Neural progenitor cell (in vitro differentiated cells): ENCODE measurements around the gene TACR1.

Experiments
- CTCF ChIP-seq: fragments of 200-600 bp; sonication (generic); IDR thresholded peaks from 2 replicates; pipeline ENCODE4 v1.5.1; 2017; ENCODE audit warnings: antibody characterized with exemption, mild to moderate bottlenecking
- EZH2 ChIP-seq: fragments of 200-600 bp; sonication (generic); IDR thresholded peaks from 2 replicates; pipeline ENCODE4 v1.6.1; 2017; ENCODE audit warnings: antibody characterized with exemption, mild to moderate bottlenecking, moderate library complexity

- TF ChIP-seq CTCF = no peak
- TF ChIP-seq EZH2 = no peak
These were observed 52.6 kb downstream of the TACR1 start for GRCh38 chr2:75146606-75147332.
